ENCODE data around the gene GRID1.
"Not testable (repeated sequence)": the region's sequence is repeated elsewhere in the genome, so short reads cannot be mapped to it uniquely, and the experiment has no call there.

The GRID1 gene

DNA sequence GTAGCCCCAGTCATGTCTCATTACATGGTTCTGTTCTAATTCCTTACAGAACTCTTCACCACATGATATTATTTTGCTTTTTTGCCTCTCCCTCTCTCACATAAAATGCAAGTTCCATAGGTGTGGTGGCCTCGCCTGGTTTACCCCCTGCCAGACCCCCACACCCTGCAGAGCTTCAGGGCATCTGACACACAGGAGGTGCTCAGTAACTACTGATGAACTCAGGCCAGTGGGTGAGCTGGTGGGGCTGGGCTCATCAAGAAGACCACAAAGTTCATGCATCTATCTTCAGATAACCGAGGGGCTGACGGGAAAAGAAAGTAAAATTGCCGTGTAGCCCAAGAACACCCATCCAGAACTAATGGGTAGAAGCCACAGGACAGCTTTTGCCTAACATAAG, 253.1 kb downstream of the GRID1 start:
- DNase-seq = no peak

DNA sequence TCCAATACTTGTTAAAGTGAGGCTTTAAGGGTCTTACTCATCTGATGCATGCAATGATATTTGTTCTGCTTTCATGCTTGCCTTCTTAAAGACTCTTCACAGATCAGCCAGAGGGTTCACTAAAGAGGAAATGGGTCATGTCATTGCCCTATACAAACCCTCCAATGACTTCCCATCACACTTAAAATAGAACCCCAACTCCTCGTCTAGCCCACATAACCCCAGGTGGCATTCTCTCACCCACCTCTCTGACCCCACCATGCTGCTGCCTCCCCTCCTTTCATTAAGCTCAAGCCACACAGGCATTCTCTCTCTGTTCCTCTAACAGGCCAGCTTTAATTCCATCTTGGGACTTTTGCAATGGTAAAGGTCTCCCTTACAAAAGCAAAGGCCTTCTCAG, 253.6 kb downstream of the GRID1 start:
- no peak for DNase-seq

DNA sequence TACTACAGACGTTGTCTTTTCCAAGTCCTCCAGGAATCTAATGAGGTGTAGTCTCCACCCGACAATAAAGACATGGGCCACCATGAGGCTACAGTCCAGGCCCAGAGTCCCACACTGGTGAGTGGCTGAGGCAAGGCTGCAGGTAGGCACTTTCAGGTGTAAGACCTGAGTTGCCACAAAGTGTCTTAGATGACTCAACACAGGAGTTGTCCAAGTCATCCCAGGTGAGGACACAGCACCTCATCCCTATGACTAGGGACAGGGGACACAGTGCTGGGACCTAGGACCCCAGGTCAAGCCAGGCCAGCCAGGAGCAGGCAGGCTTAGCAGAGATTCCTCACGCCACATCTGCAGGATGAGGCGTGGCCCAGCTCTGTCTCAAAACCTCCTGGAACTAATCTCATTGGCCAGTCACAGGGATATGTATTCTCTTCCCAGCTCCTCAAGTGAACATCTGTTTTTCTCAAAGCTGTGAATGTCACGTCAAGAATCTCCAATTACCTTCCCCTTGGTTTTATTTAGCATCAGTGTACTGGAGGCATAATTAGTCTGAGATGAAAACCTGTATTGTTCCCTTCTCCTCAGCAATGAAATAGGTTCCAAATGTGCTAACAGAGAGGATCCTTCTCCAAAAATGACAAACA, 254.6 kb downstream of the GRID1 start:
- peak in 2 of 58 donors; percentile 30 to 47 for DNase-seq

- no peak for DNase-seq
Measured at GRCh38 chr10:86110156-86110786, 256.3 kb downstream of the GRID1 start.

DNA sequence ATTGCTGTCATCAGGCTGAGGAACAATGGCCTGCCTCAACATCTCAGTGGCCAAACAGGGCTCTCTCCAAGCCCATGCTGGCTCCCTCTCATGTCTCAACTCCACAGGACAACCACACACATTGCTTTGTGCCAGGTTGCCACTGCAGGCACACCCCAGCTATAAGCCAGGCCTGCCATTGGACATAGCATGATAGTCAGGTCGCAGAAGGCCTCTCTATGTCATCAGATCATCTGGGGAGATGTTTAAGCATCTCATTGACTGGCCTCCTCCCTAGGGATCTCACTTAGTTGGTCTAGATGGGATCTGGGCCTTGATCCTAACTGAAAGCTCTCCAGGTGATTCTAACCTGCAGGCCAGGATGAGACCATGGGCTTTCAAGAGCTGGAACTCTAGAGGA, 257.2 kb downstream of the GRID1 start:
- no peak for DNase-seq

DNA sequence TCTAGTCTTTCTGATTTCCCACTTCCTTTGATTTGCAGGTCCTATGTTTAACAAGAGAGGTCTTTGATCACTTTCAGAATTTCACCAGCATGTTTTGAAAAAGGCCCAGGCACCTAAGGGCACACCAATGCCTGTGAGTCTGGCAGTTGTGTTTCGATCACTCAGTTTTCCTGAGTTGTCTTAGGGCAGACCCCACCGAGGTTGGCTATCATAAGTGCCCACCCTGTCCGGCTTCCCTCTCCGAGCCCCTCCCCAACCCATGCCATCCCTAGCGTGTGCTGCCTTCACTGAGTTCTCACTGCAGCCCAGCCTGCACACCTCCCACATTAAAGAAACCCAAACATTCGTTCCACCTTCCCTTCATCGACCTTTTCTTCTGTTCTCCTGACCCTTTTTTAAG, 257.9 kb downstream of the GRID1 start:
- no peak for DNase-seq

DNA sequence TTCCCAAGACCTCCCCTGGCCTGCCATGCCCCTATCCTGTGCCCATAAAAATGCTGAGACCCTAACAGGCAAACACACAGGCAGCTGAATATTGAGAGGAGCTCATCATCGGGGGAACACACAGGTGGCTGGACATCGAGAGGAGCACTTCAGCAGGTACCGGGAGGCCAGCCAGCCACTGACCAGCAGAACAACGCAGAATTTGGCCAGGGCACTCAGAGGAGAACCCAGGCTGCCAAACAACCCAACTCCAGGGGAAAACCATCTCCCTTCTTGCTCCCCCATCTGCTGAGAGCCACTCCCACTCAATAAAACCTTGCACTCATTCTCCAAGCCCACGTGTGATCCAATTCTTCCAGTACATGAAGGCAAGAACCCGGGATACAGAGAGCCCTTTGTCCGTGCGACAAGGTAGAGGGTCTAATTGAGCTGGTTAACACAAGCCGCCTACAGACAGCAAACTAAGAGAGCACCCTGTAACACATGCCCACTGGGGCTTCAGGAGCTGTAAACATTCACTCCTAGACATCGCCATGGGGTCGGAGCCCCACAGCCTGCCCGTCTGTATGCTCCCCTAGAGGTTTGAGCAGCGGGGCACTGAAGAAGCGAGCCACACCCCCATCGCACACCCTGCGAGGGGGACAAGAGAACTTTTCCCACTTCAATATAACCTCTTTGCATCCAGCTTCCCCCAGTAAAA, 258.8 kb downstream of the GRID1 start:
- DNase-seq = not testable (repeated sequence)

GRCh38 chr10:86107131-86107530, 259.5 kb downstream of the GRID1 start:
- DNase-seq = no peak

- no peak for DNase-seq
Measured at GRCh38 chr10:86106616-86107015, 260.0 kb downstream of the GRID1 start.

- DNase-seq = no peak
Measured at GRCh38 chr10:86105640-86106039, 261.0 kb downstream of the GRID1 start.

GRCh38 chr10:86105181-86105580, 261.4 kb downstream of the GRID1 start:
- peak in 1 of 58 donors; percentile 9 for DNase-seq

DNA sequence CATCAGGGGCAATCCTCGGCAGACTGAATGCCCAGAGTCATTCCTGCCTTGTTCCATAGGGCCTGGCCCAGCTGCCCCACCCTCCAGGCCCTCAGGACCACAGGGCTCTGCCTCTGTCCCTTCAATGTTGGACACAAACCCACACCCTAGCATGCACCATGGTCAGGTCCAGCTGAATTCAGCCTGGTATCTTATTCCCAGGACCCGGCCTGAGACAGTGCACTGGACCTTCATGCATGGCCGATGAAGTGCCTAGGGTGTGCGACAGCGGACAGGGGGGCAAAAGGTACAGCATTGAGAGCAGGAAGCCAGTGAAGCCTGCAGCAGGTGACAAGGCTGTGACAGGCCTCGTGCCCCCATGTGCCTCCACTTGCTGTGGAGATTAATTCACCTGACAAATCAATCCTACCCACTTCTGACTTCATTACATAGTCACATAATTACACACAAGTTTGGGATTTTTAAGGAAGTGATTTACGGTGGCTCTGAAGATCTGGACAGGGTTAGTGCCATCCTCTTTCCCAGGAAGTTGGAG, 261.9 kb downstream of the GRID1 start:
- DNase-seq = no peak

- no peak for DNase-seq
Measured at GRCh38 chr10:86104156-86104555, 262.4 kb downstream of the GRID1 start.

DNA sequence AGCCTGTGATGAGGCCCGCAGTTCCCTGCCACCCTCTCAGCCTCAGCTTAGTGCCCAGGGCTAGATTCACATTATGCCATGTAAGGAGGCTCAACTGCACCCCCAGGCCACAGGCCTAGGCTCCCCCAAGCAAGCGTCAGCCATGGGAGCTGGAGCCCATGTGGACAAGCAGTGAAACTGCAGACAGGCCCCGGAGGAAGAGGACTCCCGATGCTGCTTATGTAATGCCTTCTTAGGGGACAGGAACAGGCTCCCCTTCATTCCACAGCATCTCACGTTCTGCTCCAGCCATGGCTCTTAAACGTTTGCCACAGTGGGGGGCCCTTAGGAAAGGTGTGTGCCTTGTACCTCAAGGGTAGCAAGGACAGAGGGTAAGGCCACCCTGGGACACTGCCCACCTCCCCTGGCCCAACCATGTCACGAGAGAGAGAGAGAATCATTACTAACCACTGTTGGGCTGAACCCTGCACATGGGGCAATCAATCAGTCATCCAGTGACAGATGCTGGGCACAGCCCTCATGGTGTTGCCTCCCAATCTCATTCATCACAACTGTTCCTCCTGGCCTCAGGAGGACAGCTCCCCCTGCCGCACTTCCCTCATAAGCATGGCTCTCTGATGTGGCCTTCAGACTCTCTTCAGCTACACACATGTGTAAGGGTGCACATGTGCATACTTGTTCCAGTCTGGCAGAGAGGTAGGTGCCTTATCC, 263.0 kb downstream of the GRID1 start:
- peak in 1 of 58 donors; percentile 13 for DNase-seq

DNA sequence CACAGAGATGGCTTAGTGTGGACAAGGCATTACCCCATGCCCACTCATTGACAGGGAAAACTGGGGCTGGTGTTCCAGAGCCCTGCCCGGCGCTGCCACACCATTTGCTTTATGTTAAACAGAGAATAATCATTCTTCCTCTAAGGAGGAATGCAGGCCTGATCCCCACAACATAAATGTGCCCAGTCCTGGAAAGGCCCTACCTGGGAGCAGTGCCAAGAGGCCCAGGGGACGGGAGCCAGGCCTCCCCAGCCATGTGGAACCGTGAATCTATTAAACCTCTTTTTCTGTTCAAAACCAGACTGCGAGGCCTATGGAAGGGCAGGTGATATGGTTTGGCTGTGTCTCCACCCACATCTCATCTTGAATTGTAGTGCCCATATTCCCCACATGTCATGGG, 264.1 kb downstream of the GRID1 start:
- no peak for DNase-seq

- no peak for DNase-seq
Measured at GRCh38 chr10:86102031-86102430, 264.6 kb downstream of the GRID1 start.

- no peak for DNase-seq
Measured at GRCh38 chr10:86100581-86101061, 266.0 kb downstream of the GRID1 start.

DNA sequence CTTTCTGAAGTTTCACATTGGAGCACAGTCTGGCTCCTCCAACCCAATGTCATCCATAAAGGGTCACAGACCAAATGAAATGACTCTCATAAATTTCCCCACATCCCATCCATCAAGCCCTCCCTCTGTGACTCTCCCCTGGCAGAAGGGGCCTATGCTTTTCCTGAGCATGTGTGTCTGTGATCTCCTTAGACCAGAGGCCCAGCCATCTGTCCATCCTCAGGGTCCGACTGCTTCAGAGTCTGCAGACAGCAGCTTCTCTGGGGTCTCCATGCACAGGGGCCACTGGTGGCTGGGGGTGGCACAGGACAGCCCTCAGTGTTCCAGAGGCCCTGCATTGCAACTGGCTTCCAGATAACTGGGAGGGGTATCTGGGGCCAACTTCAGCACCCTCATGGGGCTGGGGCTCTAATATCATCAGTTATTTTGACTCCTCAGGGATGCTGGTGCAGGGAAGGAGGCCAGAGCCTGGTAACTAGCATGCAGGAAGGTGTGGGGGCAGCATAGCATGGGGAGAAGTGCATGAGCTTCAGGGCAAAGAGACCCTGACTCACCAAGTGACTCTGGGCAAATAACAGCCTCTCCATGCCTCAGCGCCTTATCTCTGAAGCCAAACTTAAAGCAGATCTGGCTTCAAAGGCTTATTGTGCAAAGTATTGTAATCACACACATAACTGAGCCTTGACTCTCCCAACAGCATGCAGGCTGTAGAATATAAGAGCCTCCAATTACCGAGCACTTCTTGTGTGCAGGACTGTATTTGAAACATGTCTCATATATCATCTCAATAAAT, 266.9 kb downstream of the GRID1 start:
- no peak for DNase-seq

DNA sequence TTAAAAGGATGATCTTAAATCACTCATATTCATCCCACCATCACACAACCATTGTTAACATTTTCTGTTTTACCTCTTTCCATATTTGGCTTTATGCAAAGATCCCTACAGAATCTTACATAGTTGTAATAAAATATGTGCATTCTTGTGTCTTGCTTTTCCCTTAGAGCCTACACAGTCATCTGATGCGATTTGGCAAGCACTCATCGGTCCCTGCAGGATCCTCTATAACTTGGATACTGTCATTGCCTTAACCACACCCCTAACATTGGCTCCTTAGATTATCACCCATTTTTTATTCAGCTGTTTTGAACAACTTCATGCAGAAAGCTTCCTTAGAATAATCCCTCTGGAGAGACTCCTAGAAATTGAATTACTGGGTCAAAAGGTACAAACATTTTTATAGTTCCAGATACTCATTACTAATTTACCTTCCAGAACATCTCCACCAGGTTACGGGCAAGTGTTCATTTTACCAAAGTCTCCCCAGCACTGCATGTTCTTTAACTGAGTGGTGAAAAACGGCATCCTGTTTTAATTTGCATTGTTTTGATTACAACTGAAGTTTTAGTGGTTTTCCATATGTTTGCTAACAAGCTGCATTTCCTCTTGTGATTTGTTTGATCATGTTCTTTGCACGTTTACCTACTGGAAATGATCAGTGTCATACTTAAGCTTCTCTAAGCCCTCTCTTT, 268.3 kb downstream of the GRID1 start:
- peak in 1 of 58 donors; percentile 10 for DNase-seq

- DNase-seq = not testable (repeated sequence)
Measured at GRCh38 chr10:86095061-86095460, 271.5 kb downstream of the GRID1 start.
